Erythroblast (primary cell): ENCODE measurements around the gene IL5RA.

ENCODE experiments used
- GATA1 ChIP-seq: IDR thresholded peaks from 2 replicates; pipeline ENCODE4 v1.6.1; 2011; ENCODE audit warnings: low read depth, mild to moderate bottlenecking, control low read depth, low read length, moderate library complexity
- POLR2A ChIP-seq: IDR thresholded peaks from 2 replicates; pipeline ENCODE4 v1.6.1; 2011; ENCODE audit warnings: mild to moderate bottlenecking, low read length

GRCh38 chr3:3085782-3086181, 24.4 kb downstream of the IL5RA start:
- TF ChIP-seq POLR2A, result no peak
- no peak for TF ChIP-seq GATA1
